Measurements from ENCODE around the gene CPM.

GRCh38 chr12:68878846-68879245 is 54.1 kb downstream of the CPM start:
- TF ChIP-seq CTCF (IDR thresholded peaks at IDR 0.05 in 8 of 11, conservative IDR thresholded peaks at IDR 0.05 in 3 of 11) (no peak), POLR2A (IDR thresholded peaks at IDR 0.05) (no peak)
